ENCODE results near the gene FAM177B.

- TF ChIP-seq CTCF (IDR thresholded peaks at IDR 0.05; ENCODE audit: low read length): no peak
- TF ChIP-seq EZH2 (optimal IDR thresholded peaks at IDR 0.05; ENCODE audit: low read depth, low read length): no peak
- no peak for TF ChIP-seq EZH2phosphoT487 (IDR thresholded peaks at IDR 0.05; ENCODE audit: low read length)
These were observed 53.1 kb downstream of the FAM177B start for GRCh38 chr1:222790115-222790514.
